ENCODE measurements around the gene IP6K2.

- TF ChIP-seq CTCF (IDR thresholded peaks at IDR 0.05 in 4 of 5, conservative IDR thresholded peaks at IDR 0.05 in 1 of 5): no peak
- peak; percentile 48 to 75 for TF ChIP-seq POLR2A (IDR thresholded peaks at IDR 0.05)
Observed at GRCh38 chr3:48716982-48717746, at the start of gene IP6K2.
